Progenitor cell of endocrine pancreas (in vitro differentiated cells): ENCODE measurements around the gene CDH5. TPM values are rescaled to one million over a fixed set of nuclear protein-coding genes. Genes with fewer than 3 reads are reported as not detected.

Source experiments
- DNase-seq: peaks from one replicate; pipeline ENCODE4 v3.0.0; 2021; ENCODE audit warnings: low spot score; ENCODE audit not compliant: unreplicated experiment
- H3K27ac Mint-ChIP-seq: 2 replicates; pipeline ENCODE4 v1.8.0; 2021; ENCODE audit warnings: mild to moderate bottlenecking, moderate library complexity, mixed read lengths
- H3K27me3 Mint-ChIP-seq: 2 replicates; pipeline ENCODE4 v1.8.0; 2021; ENCODE audit warnings: mixed read lengths
- H3K36me3 Mint-ChIP-seq: 2 replicates; pipeline ENCODE4 v1.8.0; 2022; ENCODE audit warnings: mixed read lengths; ENCODE audit not compliant: insufficient read depth
- H3K4me1 Mint-ChIP-seq: 2 replicates; pipeline ENCODE4 v1.8.0; 2021; ENCODE audit warnings: low read depth, mixed read lengths
- H3K4me3 Mint-ChIP-seq: 2 replicates; pipeline ENCODE4 v1.8.0; 2021; ENCODE audit warnings: low read depth, mild to moderate bottlenecking, moderate library complexity, mixed read lengths
- H3K9me3 Mint-ChIP-seq: 2 replicates; pipeline ENCODE4 v1.8.0; 2021; ENCODE audit warnings: low read depth, mixed read lengths
- total RNA-seq: library from RNA; stranded (reverse); gene quantifications from 2 replicates; pipeline ENCODE4 v1.2.1, GENCODE V29; 2021
- TF ChIP-seq, protein P1 (sequence below): fragments of 200-600 bp; sonication (generic); IDR thresholded peaks from one replicate; pipeline ENCODE4 v1.5.0; 2021; ENCODE audit warnings: antibody characterized with exemption, mild to moderate bottlenecking; ENCODE audit not compliant: unreplicated experiment

The CDH5 gene
- total RNA-seq, 1 donor from 2014 or later, result 0.36 TPM

DNA sequence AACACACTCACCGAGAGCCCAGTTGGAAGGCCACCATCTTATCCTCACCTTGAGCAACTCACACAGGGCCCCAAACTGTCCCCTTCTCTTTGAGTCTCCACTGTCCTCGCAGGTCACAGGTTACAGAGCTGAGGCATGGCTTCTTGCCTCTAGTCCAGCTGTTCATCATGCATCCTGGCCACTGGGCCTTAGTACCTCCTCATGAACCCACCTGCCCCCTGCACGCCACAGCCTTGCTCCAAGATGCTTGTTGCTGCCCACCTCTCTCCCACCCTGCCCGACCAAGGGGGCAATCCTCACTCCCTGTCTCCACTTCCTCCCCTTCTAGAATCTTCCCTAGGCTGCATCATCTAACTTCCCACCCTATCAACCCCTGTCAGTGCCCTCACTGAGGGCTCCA lies 17.1 kb downstream of the CDH5 start:
- peaks cover 12% of the 10 kb centered on the region for H3K9me3 Mint-ChIP-seq
- H3K4me1 Mint-ChIP-seq, result peaks cover 15% of the 10 kb centered on the region
- no peaks in the 10 kb centered on the region for H3K27me3 Mint-ChIP-seq
- no peak overlapping the region for H3K4me3 Mint-ChIP-seq
- H3K36me3 Mint-ChIP-seq, result no peaks in the 10 kb centered on the region
- no peak overlapping the region for H3K27ac Mint-ChIP-seq
- no peak for DNase-seq
- TF ChIP-seq, protein P1, sequence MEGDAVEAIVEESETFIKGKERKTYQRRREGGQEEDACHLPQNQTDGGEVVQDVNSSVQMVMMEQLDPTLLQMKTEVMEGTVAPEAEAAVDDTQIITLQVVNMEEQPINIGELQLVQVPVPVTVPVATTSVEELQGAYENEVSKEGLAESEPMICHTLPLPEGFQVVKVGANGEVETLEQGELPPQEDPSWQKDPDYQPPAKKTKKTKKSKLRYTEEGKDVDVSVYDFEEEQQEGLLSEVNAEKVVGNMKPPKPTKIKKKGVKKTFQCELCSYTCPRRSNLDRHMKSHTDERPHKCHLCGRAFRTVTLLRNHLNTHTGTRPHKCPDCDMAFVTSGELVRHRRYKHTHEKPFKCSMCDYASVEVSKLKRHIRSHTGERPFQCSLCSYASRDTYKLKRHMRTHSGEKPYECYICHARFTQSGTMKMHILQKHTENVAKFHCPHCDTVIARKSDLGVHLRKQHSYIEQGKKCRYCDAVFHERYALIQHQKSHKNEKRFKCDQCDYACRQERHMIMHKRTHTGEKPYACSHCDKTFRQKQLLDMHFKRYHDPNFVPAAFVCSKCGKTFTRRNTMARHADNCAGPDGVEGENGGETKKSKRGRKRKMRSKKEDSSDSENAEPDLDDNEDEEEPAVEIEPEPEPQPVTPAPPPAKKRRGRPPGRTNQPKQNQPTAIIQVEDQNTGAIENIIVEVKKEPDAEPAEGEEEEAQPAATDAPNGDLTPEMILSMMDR, result no peak

DNA sequence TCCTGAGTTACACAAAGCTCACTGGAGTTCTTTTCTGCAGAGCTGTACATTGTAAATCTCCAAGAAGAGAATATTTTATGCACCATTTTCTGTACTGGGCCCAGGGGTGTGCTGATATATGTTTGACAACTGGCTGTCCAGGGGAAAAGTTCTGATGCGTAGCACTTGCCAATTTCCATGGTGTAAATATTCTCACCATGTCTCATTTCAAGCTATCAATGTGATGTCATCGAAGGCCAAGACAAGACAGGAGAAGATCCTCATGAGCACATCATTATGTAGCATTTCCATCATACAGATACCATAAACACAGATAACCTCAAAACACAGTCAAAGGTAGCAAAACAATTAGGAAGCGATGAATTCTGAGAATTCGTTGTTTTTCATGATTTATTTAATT lies 18.9 kb downstream of the CDH5 start:
- no peaks in the 10 kb centered on the region for H3K36me3 Mint-ChIP-seq
- H3K27me3 Mint-ChIP-seq, result no peaks in the 10 kb centered on the region
- H3K9me3 Mint-ChIP-seq, result peaks cover 4% of the 10 kb centered on the region
- no peak overlapping the region for H3K27ac Mint-ChIP-seq
- H3K4me3 Mint-ChIP-seq, result no peak overlapping the region
- TF ChIP-seq, protein P1, result no peak
- no peak for DNase-seq
- peaks cover 11% of the 10 kb centered on the region for H3K4me1 Mint-ChIP-seq

DNA sequence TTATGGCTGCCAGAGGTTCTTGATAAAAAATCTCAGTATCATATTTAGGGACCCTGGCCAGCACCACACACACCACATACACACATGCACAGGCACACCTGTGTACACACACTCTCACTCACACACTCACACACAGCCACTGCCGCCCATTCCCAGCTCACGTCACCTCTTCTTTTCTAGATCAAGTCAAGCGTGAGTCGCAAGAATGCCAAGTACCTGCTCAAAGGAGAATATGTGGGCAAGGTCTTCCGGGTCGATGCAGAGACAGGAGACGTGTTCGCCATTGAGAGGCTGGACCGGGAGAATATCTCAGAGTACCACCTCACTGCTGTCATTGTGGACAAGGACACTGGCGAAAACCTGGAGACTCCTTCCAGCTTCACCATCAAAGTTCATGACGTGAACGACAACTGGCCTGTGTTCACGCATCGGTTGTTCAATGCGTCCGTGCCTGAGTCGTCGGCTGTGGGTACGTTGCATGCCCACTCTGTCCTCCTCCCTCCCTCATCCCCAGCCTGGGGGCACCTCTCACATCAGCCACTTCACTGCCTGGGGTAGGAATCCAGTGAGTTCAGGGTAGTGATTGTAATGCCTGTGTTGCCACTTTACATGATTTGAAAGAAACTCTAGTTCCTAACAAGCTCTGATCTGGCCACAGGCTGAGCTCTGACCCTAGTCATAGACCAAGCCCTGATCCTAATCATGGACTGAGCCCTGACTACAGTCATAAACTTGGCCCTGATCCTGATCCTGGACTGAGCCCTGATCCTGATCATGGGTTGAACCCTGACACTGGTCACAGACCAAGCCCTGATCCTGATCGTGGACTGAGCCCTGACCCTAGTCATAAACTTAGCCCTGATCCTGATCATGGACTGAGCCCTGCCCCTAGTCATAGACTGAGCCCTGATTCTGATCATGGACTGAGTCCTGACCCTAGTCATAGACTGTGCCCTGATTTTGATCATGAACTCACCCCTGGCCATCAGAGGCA lies 20.4 kb downstream of the CDH5 start:
- Mint-ChIP-seq H3K4me1 (peaks cover 11% of the 10 kb centered on the region), H3K4me3 (no peak overlapping the region), H3K27me3 (no peaks in the 10 kb centered on the region), H3K27ac (no peak overlapping the region), H3K9me3 (no peaks in the 10 kb centered on the region), H3K36me3 (no peaks in the 10 kb centered on the region)
- TF ChIP-seq, protein P1, result no peak
- DNase-seq, result no peak

DNA sequence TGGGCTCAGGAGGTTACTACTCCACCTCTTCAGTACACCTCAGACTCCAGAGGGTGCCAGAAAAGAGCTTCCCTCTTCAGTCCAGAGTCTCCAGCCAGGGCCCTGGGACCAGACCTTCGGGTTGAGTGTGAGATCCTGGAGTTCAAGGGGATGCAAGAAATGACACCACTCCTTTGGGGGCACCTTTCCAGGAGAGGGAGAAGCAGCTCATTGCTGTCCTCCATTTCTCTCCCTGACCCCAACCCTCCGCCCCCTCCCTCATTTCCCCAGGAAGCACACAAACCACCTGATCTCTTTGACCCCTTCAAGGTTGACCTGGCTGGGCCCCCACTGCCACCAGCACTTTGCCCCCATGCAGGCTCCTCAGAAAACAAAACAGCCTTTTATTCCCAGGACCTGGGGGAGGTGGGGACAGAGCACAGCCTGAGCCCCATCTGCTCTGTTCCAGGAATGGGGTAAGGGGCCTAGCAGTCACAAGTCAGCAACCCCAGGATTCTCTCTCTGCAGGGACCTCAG lies 21.4 kb downstream of the CDH5 start:
- no peaks in the 10 kb centered on the region for H3K36me3 Mint-ChIP-seq
- H3K9me3 Mint-ChIP-seq, result no peaks in the 10 kb centered on the region
- H3K4me1 Mint-ChIP-seq, result peaks cover 6% of the 10 kb centered on the region
- no peaks in the 10 kb centered on the region for H3K27me3 Mint-ChIP-seq
- H3K4me3 Mint-ChIP-seq, result no peak overlapping the region
- DNase-seq, result no peak
- H3K27ac Mint-ChIP-seq, result no peak overlapping the region
- TF ChIP-seq, protein P1, result no peak

DNA sequence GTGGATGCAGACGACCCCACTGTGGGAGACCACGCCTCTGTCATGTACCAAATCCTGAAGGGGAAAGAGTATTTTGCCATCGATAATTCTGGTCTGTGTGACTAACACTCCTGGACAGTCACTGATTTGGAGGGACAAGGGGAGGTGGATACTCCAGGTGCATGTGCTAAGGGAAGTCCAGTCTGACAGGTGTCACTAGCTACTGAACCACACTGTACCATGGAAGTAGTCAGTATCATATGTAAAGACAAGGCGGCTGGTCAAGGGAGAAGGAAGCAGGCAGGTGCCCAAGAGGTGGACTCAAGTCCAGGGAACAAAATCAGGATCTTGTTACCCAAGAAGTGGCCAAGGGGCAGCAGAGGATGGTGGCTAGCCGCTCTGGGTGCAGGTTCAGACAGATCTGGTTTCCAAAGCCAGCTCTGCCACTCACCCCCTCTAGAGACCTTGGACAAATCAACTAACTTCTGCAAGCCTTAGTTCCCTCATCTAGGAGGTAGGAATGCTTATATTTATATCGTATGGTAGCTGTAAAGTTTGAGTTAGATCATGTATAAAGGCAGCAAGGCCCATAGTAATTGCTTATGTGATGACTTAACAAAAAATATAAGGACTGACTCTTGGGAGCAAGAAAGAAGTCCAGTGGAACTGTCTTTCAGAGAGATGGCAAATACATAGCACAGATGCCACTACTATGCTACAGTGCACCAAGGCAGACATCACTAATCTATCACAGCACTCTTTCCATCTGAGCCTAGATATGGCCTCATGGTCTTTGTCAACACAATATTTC lies 22.1 kb downstream of the CDH5 start:
- no peaks in the 10 kb centered on the region for H3K36me3 Mint-ChIP-seq
- DNase-seq, result no peak
- H3K27me3 Mint-ChIP-seq, result no peaks in the 10 kb centered on the region
- no peaks in the 10 kb centered on the region for H3K9me3 Mint-ChIP-seq
- H3K4me1 Mint-ChIP-seq, result peaks cover 3% of the 10 kb centered on the region
- no peak overlapping the region for H3K27ac Mint-ChIP-seq
- TF ChIP-seq, protein P1, result no peak
- H3K4me3 Mint-ChIP-seq, result no peak overlapping the region
